BLaER1 (cell line): ENCODE data around the gene MRPL12.

Source experiments
- H3K27ac ChIP-seq: shearing (Covaris generic); formaldehyde crosslinking; 2 replicates; pipeline ENCODE4 v1.8.1; 2022
- H3K27me3 ChIP-seq: shearing (Covaris generic); formaldehyde crosslinking; 2 replicates; pipeline ENCODE4 v1.8.1; 2022
- H3K36me3 ChIP-seq: shearing (Covaris generic); formaldehyde crosslinking; 2 replicates; pipeline ENCODE4 v1.8.1; 2022
- H3K4me1 ChIP-seq: shearing (Covaris generic); formaldehyde crosslinking; 2 replicates; pipeline ENCODE4 v1.8.1; 2022
- H3K4me2 ChIP-seq: shearing (Covaris generic); formaldehyde crosslinking; 2 replicates; pipeline ENCODE4 v1.8.1; 2022
- H3K4me3 ChIP-seq: shearing (Covaris generic); formaldehyde crosslinking; 2 replicates; pipeline ENCODE4 v1.8.1; 2022
- H3K9ac ChIP-seq: shearing (Covaris generic); formaldehyde crosslinking; 2 replicates; pipeline ENCODE4 v1.8.1; 2022
- H3K9me3 ChIP-seq: shearing (Covaris generic); formaldehyde crosslinking; 2 replicates; pipeline ENCODE4 v1.8.1; 2022
- H4K20me1 ChIP-seq: shearing (Covaris generic); formaldehyde crosslinking; 2 replicates; pipeline ENCODE4 v1.8.1; 2022
- Cebpa-rat ChIP-seq: shearing (Covaris generic); IDR thresholded peaks from 2 replicates; pipeline ENCODE4 v1.8.1; 2022

MRPL12 gene

GRCh38 chr17:81702934-81703746 lies at the start of gene MRPL12:
MRPL12 (plus strand) TSS chr17:81703367; CDS start chr17:81703502, 135 bp downstream.
- Histone ChIP-seq H3K9me3 (no peaks in the 10 kb centered on the region), H4K20me1 (peaks cover 73% of the 10 kb centered on the region), H3K4me2 (peak within 1 kb of the TSS; percentile 100), H3K27me3 (no peaks in the 10 kb centered on the region), H3K4me1 (peaks cover 33% of the 10 kb centered on the region), H3K4me3 (peak within 1 kb of the TSS; percentile 98), H3K27ac (peak within 1 kb of the TSS; percentile 98), H3K36me3 (peaks cover 84% of the 10 kb centered on the region), H3K9ac (peak within 1 kb of the TSS; percentile 99)
- no peak for TF ChIP-seq Cebpa-rat

DNA sequence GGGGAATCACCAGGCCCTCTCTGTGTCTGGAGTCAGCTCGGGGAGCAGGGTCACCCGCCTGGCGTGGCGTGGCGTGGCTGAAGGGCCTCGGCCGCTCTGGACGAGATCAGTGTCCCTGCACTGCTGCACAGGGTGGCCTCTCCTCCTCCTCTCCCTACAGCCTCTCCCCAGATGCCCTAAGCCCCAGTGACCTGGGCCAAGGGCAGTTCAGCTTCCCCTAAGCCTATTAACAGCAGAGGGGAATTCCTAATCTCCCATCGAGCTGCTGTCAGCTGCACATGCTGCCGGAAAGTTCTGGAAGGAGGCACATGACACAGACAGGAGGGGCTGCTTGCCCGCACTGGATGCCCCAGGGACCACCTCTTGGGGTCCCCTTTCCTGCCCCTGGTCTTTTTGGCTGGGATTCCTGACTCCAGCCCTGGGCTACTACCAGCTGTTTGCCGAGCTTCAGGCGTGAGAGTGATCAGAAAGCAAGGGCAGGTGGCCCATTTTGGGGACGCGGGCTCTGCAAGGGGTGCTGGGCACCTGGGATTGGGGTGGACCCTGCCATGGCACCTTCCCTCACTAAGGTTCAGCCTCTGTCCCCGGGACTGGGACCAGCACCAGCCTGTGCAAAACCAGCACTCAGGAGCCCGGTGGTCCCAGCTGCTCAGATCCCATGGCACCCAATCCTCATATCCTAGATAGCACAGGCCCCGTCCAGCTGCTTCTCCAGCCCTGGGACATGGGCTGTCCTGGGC lies 47.6 kb upstream of the MRPL12 start:
- no peaks in the 10 kb centered on the region for H4K20me1 ChIP-seq
- no peaks in the 10 kb centered on the region for H3K27me3 ChIP-seq
- peak overlapping the region; percentile 66 for H3K27ac ChIP-seq
- no peak overlapping the region for H3K4me3 ChIP-seq
- peaks cover 80% of the 10 kb centered on the region for H3K4me1 ChIP-seq
- no peaks in the 10 kb centered on the region for H3K36me3 ChIP-seq
- TF ChIP-seq Cebpa-rat: no peak
- H3K9me3 ChIP-seq: no peaks in the 10 kb centered on the region
- H3K4me2 ChIP-seq: peak overlapping the region; percentile 74
- peak overlapping the region; percentile 32; the same call in 1 of the 2 replicates for H3K9ac ChIP-seq

- no peak for TF ChIP-seq Cebpa-rat
- H3K27ac ChIP-seq: peak within 1 kb of the TSS; percentile 66
- no peaks in the 10 kb centered on the region for H3K36me3 ChIP-seq
- no peaks in the 10 kb centered on the region for H3K27me3 ChIP-seq
- peak within 1 kb of the TSS; percentile 32; the same call in 1 of the 2 replicates for H3K9ac ChIP-seq
- no peaks in the 10 kb centered on the region for H3K9me3 ChIP-seq
- H4K20me1 ChIP-seq: no peaks in the 10 kb centered on the region
- no peak within 1 kb of the TSS for H3K4me3 ChIP-seq
- H3K4me1 ChIP-seq: peaks cover 73% of the 10 kb centered on the region
- peak within 1 kb of the TSS; percentile 74 for H3K4me2 ChIP-seq
These were observed 46.9 kb upstream of the MRPL12 start, which contains the start of gene PDE6G for GRCh38 chr17:81656118-81656743. PDE6G (minus strand) TSS chr17:81656542; CDS start chr17:81653305, 3,237 bp downstream.

GRCh38 chr17:81656835-81657234 lies 46.3 kb upstream of the MRPL12 start:
- peak overlapping the region; percentile 29; the same call in 1 of the 2 replicates for H3K9ac ChIP-seq
- no peaks in the 10 kb centered on the region for H4K20me1 ChIP-seq
- H3K27ac ChIP-seq: peak overlapping the region; percentile 66
- H3K4me2 ChIP-seq: peak overlapping the region; percentile 74
- no peak overlapping the region for H3K4me3 ChIP-seq
- no peaks in the 10 kb centered on the region for H3K27me3 ChIP-seq
- peaks cover 67% of the 10 kb centered on the region for H3K4me1 ChIP-seq
- H3K36me3 ChIP-seq: no peaks in the 10 kb centered on the region
- no peak for TF ChIP-seq Cebpa-rat
- no peaks in the 10 kb centered on the region for H3K9me3 ChIP-seq

DNA sequence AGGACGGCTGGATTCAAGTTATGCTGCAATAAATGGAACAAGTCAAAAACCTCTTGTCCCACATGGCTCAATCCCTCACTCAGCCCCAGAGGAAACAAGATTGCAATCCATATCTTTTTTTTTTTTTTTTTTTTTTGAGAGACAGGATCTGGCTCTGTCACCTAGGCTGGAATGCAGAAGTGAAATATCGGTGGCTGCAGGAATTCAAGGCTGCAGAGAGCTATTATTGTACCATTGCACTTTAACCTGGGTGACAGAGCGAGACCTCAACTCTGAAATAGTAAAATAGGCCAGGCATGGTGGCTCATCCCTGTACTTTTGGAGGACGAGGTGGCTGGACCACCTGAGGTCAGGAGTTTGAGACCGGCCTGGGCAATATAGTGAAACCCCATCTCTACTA lies 44.1 kb upstream of the MRPL12 start:
- no peak overlapping the region for H3K27ac ChIP-seq
- H3K4me2 ChIP-seq: peak overlapping the region; percentile 22; the same call in 1 of the 2 replicates
- peaks cover 47% of the 10 kb centered on the region for H3K4me1 ChIP-seq
- H4K20me1 ChIP-seq: no peaks in the 10 kb centered on the region
- no peak overlapping the region for H3K9ac ChIP-seq
- no peak overlapping the region for H3K4me3 ChIP-seq
- H3K27me3 ChIP-seq: no peaks in the 10 kb centered on the region
- H3K9me3 ChIP-seq: no peaks in the 10 kb centered on the region
- no peak for TF ChIP-seq Cebpa-rat
- peaks cover 3% of the 10 kb centered on the region for H3K36me3 ChIP-seq

- Histone ChIP-seq H3K4me1 (peaks cover 48% of the 10 kb centered on the region), H3K4me2 (no peak overlapping the region), H3K36me3 (peaks cover 16% of the 10 kb centered on the region), H3K27me3 (no peaks in the 10 kb centered on the region), H4K20me1 (no peaks in the 10 kb centered on the region), H3K9ac (no peak overlapping the region), H3K27ac (no peak overlapping the region), H3K9me3 (no peaks in the 10 kb centered on the region), H3K4me3 (no peak overlapping the region)
- TF ChIP-seq Cebpa-rat: no peak
These were observed 42.7 kb upstream of the MRPL12 start for GRCh38 chr17:81660441-81660840.

DNA sequence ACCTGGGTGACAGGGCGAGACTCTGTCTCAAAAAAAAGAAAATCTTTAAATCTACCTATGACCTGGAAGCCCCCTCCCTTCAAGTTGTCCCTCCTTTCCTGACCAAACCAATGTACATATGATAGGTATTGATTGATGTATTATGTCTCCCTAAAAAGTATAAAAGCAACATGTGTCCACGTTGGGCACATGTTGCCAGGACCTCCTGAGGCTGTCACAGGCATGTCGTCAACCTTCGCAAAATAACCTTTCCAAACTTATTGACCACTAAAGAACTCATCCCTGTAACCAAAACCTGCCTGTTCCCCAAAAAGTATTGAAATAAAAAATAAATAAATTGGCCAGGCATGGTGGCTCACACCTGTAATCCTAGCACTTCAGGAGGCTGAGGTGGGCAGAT lies 41.2 kb upstream of the MRPL12 start:
- peaks cover 37% of the 10 kb centered on the region for H3K4me1 ChIP-seq
- H3K27ac ChIP-seq: no peak overlapping the region
- H3K4me2 ChIP-seq: no peak overlapping the region
- no peak overlapping the region for H3K9ac ChIP-seq
- TF ChIP-seq Cebpa-rat: no peak
- H4K20me1 ChIP-seq: no peaks in the 10 kb centered on the region
- H3K9me3 ChIP-seq: no peaks in the 10 kb centered on the region
- peaks cover 16% of the 10 kb centered on the region for H3K36me3 ChIP-seq
- H3K27me3 ChIP-seq: no peaks in the 10 kb centered on the region
- H3K4me3 ChIP-seq: no peak overlapping the region

GRCh38 chr17:81664051-81664470 lies 39.1 kb upstream of the MRPL12 start:
- Histone ChIP-seq H3K4me1 (peaks cover 45% of the 10 kb centered on the region), H3K27me3 (no peaks in the 10 kb centered on the region), H3K27ac (no peak overlapping the region), H3K36me3 (peaks cover 31% of the 10 kb centered on the region), H3K9me3 (no peaks in the 10 kb centered on the region), H4K20me1 (no peaks in the 10 kb centered on the region), H3K9ac (no peak overlapping the region), H3K4me3 (no peak overlapping the region), H3K4me2 (peak overlapping the region; percentile 5)
- TF ChIP-seq Cebpa-rat: no peak

DNA sequence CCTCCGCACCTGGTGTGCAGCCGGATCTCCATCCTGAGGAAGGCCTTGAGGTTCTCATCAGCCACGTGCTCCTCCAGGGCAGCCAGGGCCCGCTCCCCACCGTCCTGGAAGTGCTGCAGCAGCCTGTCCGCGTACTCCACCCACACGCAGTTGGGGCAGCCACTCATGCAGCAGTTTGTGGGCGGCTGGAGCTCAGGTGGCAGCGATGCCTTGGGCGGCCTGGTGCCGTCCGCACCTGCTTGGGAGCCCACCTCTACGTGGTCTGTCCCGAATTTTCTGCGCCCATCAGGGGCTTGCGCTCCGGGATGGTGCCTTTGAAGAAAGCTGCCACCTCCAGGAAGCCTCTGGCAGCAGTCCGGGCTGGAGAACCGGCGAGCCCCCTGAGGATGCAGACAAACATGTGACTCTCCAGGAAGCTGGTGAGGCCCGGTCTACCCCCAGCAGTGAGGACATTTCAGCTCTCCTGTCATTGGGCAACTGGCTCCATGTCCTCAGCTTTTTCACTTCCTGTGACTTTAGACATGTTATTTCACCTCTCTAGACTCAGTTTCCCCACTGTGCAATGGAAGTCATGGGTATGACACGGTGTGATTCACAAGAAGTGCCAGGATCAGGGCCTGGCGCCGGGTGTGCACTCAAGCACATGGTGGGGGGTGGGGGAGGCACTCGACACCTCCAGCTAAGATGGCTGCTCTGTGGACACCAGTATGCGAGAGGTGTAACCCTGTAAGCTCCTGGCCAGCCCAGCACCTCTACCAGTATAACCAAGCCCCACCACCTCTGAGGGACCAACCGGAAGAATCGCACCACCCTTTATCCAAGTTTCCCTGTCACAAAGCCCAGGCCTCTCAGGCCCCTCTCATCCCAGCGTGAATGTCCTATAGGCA lies 37.7 kb upstream of the MRPL12 start:
- H4K20me1 ChIP-seq: peaks cover 7% of the 10 kb centered on the region; the same call in 1 of the 2 replicates
- peaks cover 53% of the 10 kb centered on the region for H3K4me1 ChIP-seq
- TF ChIP-seq Cebpa-rat: no peak
- H3K36me3 ChIP-seq: peaks cover 45% of the 10 kb centered on the region
- peak overlapping the region; percentile 99 for H3K4me2 ChIP-seq
- peak overlapping the region; percentile 99 for H3K9ac ChIP-seq
- H3K9me3 ChIP-seq: no peaks in the 10 kb centered on the region
- no peaks in the 10 kb centered on the region for H3K27me3 ChIP-seq
- H3K4me3 ChIP-seq: peak overlapping the region; percentile 100
- peak overlapping the region; percentile 99 for H3K27ac ChIP-seq
